H9 (cell line): Measurements from ENCODE around the gene ERICH4. TPM values are rescaled to one million over a fixed set of nuclear protein-coding genes. Genes with fewer than 3 reads are reported as not detected.

Source experiments
- DNase-seq: peaks from one replicate; pipeline ENCODE4 v3.0.0-alpha.2; 2017
- H2AFZ ChIP-seq: one replicate; pipeline ENCODE4 v1.6.1; 2013; ENCODE audit warnings: mild to moderate bottlenecking, low read length, control low read depth, moderate library complexity
- H2AK5ac ChIP-seq: 2 replicates; pipeline ENCODE4 v1.6.1; 2013; ENCODE audit warnings: low read length, control low read depth, mixed read lengths; ENCODE audit not compliant: insufficient read length
- H2BK120ac ChIP-seq: one replicate; pipeline ENCODE4 v1.6.1; 2013; ENCODE audit warnings: low read depth, mild to moderate bottlenecking, low read length, control low read depth, inconsistent platforms; ENCODE audit not compliant: poor library complexity, severe bottlenecking
- H2BK12ac ChIP-seq: 2 replicates; pipeline ENCODE4 v1.6.1; 2013; ENCODE audit warnings: low read length, control low read depth, mixed read lengths, low read depth; ENCODE audit not compliant: insufficient read length
- H2BK15ac ChIP-seq: 2 replicates; pipeline ENCODE4 v1.6.1; 2013; ENCODE audit warnings: low read depth, low read length, control low read depth
- H2BK20ac ChIP-seq: one replicate; pipeline ENCODE4 v1.6.1; 2013; ENCODE audit warnings: low read depth, mild to moderate bottlenecking, low read length, control low read depth, inconsistent platforms; ENCODE audit not compliant: poor library complexity, severe bottlenecking
- H2BK5ac ChIP-seq: 2 replicates; pipeline ENCODE4 v1.6.1; 2013; ENCODE audit warnings: low read length, control low read depth, mixed read lengths; ENCODE audit not compliant: insufficient read length
- H3K14ac ChIP-seq: 2 replicates; pipeline ENCODE4 v1.6.1; 2013; ENCODE audit warnings: low read length, control low read depth; ENCODE audit not compliant: insufficient read depth
- H3K18ac ChIP-seq: 2 replicates; pipeline ENCODE4 v1.6.1; 2013; ENCODE audit warnings: low read depth, mild to moderate bottlenecking, mixed read lengths, low read length, control low read depth; ENCODE audit not compliant: insufficient read length
- H3K23ac ChIP-seq: 2 replicates; pipeline ENCODE4 v1.6.1; 2013; ENCODE audit warnings: low read length, control low read depth, mixed read lengths, low read depth; ENCODE audit not compliant: insufficient read length
- H3K23me2 ChIP-seq: 2 replicates; pipeline ENCODE4 v1.6.1; 2013; ENCODE audit warnings: low read depth, mild to moderate bottlenecking, mixed read lengths, low read length, control low read depth; ENCODE audit not compliant: insufficient read length, poor library complexity, severe bottlenecking
- H3K27ac ChIP-seq: 2 replicates; pipeline ENCODE4 v1.5.1; 2013; ENCODE audit warnings: low read length, control low read depth, mixed read lengths, low read depth; ENCODE audit not compliant: insufficient read length
- H3K27me3 ChIP-seq: 2 replicates; pipeline ENCODE4 v1.6.1; 2013; ENCODE audit warnings: low read length, control low read depth, inconsistent platforms; ENCODE audit not compliant: insufficient read depth
- H3K4ac ChIP-seq: 2 replicates; pipeline ENCODE4 v1.6.1; 2013; ENCODE audit warnings: low read depth, mild to moderate bottlenecking, control low read depth, inconsistent platforms, low read length, moderate library complexity
- H3K4me1 ChIP-seq: 2 replicates; pipeline ENCODE4 v1.6.1; 2013; ENCODE audit warnings: low read length, control low read depth, inconsistent platforms; ENCODE audit not compliant: insufficient read depth
- H3K4me2 ChIP-seq: 2 replicates; pipeline ENCODE4 v1.6.1; 2013; ENCODE audit warnings: low read length, control low read depth, mixed read lengths; ENCODE audit not compliant: insufficient read length, insufficient read depth
- H3K56ac ChIP-seq: 2 replicates; pipeline ENCODE4 v1.6.1; 2013; ENCODE audit warnings: low read depth, mild to moderate bottlenecking, mixed read lengths, low read length, control low read depth; ENCODE audit not compliant: insufficient read length
- H3K79me1 ChIP-seq: 2 replicates; pipeline ENCODE4 v1.6.1; 2013; ENCODE audit warnings: low read depth, mild to moderate bottlenecking, moderate library complexity, low read length, control low read depth, inconsistent platforms; ENCODE audit not compliant: insufficient read depth, poor library complexity, severe bottlenecking
- H3K79me2 ChIP-seq: 2 replicates; pipeline ENCODE4 v1.6.1; 2013; ENCODE audit warnings: low read length, control low read depth, inconsistent platforms; ENCODE audit not compliant: insufficient read depth
- H3K9ac ChIP-seq: 2 replicates; pipeline ENCODE4 v1.6.1; 2013; ENCODE audit warnings: low read length, control low read depth, mixed read lengths; ENCODE audit not compliant: insufficient read length; ENCODE audit errors: extremely low read depth
- H3K9me3 ChIP-seq: one replicate; pipeline ENCODE4 v1.6.1; 2013; ENCODE audit warnings: low read depth, low read length, inconsistent platforms; ENCODE audit not compliant: control insufficient read depth
- H3T11ph ChIP-seq: one replicate; pipeline ENCODE4 v1.6.1; 2013; ENCODE audit warnings: mild to moderate bottlenecking, low read length, control low read depth, inconsistent platforms
- H4K20me1 ChIP-seq: one replicate; pipeline ENCODE4 v1.6.1; 2013; ENCODE audit not compliant: control insufficient read depth, insufficient read length, insufficient read depth
- H4K5ac ChIP-seq: 2 replicates; pipeline ENCODE4 v1.6.1; 2013; ENCODE audit warnings: low read depth, mild to moderate bottlenecking, mixed read lengths, low read length, control low read depth; ENCODE audit not compliant: insufficient read length
- H4K8ac ChIP-seq: replicated peaks from 2 replicates; pipeline ENCODE4 v1.6.1; 2013; ENCODE audit warnings: low read length, control low read depth, mixed read lengths, low read depth; ENCODE audit not compliant: insufficient read length
- H4K91ac ChIP-seq: 2 replicates; pipeline ENCODE4 v1.6.1; 2013; ENCODE audit warnings: low read depth, mild to moderate bottlenecking, moderate library complexity, mixed read lengths, low read length, control low read depth; ENCODE audit not compliant: insufficient read length
- H3K27ac Mint-ChIP-seq, 3 experiments: 2 replicates in 2 of 3; 3 replicates in 1 of 3; pipeline ENCODE4 v1.8.0; 2020 to 2021; ENCODE audit warnings: mixed read lengths in 3 of 3, mild to moderate bottlenecking in 1 of 3, moderate library complexity in 1 of 3
- H3K27me3 Mint-ChIP-seq: 2 replicates; pipeline ENCODE4 v1.8.0; 2021; ENCODE audit warnings: low read depth, mild to moderate bottlenecking, moderate library complexity, mixed read lengths
- H3K36me3 Mint-ChIP-seq, 3 experiments: 2 replicates in 2 of 3; 3 replicates in 1 of 3; pipeline ENCODE4 v1.8.0; 2020 to 2021; ENCODE audit warnings: low read depth in 3 of 3, mixed read lengths in 3 of 3; ENCODE audit not compliant: insufficient read depth in 1 of 3
- H3K4me1 Mint-ChIP-seq, 2 experiments: 2 replicates each; pipeline ENCODE4 v1.8.0; 2020; ENCODE audit warnings: mixed read lengths in 2 of 2
- H3K4me3 Mint-ChIP-seq, 2 experiments: 2 replicates in 1 of 2; 3 replicates in 1 of 2; pipeline ENCODE4 v1.8.0; 2020 to 2021; ENCODE audit warnings: mild to moderate bottlenecking in 2 of 2, mixed read lengths in 2 of 2, moderate library complexity in 1 of 2
- H3K9me3 Mint-ChIP-seq, 2 experiments: 2 replicates in 1 of 2; 3 replicates in 1 of 2; pipeline ENCODE4 v1.8.0; 2020; ENCODE audit warnings: mild to moderate bottlenecking in 2 of 2, mixed read lengths in 2 of 2, moderate library complexity in 1 of 2
- WGBS: extraction: QIAGEN DNeasy Blood & Tissue Kit; methylation state at CpG from one replicate; pipeline ENCODE4 v1.1.7; 2013; ENCODE audit warnings: missing lambda C conversion rate, low lambda C conversion rate, mixed read lengths; ENCODE audit not compliant: insufficient read length; ENCODE audit errors: extremely low coverage; 5-methylcytosine and 5-hydroxymethylcytosine counted together
- total RNA-seq: library from RNA; stranded (reverse); gene quantifications from 2 replicates; pipeline ENCODE4 v1.2.1, GENCODE V29; 2021
- TF ChIP-seq, protein P1 (sequence below): fragments of 200-600 bp; sonication (generic); conservative IDR thresholded peaks from 3 replicates; pipeline ENCODE4 v1.8.0; 2021; ENCODE audit warnings: antibody characterized with exemption, mild to moderate bottlenecking

ERICH4 gene
- total RNA-seq, 1 experiment from 2014 or later, result not detected

DNA sequence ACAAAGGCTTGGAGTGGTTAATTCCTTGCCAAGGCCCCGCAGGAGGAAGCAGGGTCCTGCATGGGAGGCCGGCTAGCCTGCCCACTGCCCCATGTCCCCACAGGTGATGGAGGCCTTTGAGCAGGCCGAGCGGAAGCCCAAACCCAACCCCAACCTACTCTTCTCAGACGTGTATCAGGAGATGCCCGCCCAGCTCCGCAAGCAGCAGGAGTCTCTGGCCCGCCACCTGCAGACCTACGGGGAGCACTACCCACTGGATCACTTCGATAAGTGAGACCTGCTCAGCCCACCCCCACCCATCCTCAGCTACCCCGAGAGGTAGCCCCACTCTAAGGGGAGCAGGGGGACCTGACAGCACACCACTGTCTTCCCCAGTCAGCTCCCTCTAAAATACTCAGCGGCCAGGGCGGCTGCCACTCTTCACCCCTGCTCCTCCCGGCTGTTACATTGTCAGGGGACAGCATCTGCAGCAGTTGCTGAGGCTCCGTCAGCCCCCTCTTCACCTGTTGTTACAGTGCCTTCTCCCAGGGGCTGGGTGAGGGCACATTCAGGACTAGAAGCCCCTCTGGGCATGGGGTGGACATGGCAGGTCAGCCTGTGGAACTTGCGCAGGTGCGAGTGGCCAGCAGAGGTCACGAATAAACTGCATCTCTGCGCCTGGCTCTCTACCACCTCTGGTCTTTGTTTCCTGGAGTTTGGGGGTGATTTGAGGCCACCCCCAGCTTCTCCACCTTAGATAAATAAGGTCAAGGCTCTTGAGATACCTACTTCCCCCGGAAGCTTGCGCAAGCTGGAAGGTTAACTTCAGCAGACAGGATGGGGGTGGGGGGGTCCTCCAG lies 18.4 kb upstream of the ERICH4 start:
- H3K36me3 Mint-ChIP-seq, result peaks cover 6 to 37% (median 31%) of the 10 kb centered on the region in 3 experiments; a peak in 6 of 7 replicates
- no peak overlapping the region for H2AFZ ChIP-seq
- no peaks in the 10 kb centered on the region for H3K79me2 ChIP-seq
- no peak overlapping the region for H3K4ac ChIP-seq
- H2BK20ac ChIP-seq, result no peak overlapping the region
- H3K4me1 Mint-ChIP-seq, result peaks cover 14 to 29% of the 10 kb centered on the region in 2 experiments
- H3K23ac ChIP-seq, result no peak overlapping the region
- H3K79me1 ChIP-seq, result no peaks in the 10 kb centered on the region
- no peaks in the 10 kb centered on the region for H3K9me3 ChIP-seq
- no peak overlapping the region for H3K27ac ChIP-seq
- no CpG with 5 or more reads among the region's 21 CpGs for WGBS
- no peak overlapping the region for H3K4me3 Mint-ChIP-seq
- H3K9me3 Mint-ChIP-seq, result no peaks in the 10 kb centered on the region
- H2BK15ac ChIP-seq, result no peak overlapping the region
- H3K27me3 ChIP-seq, result no peaks in the 10 kb centered on the region
- H3T11ph ChIP-seq, result no peak overlapping the region
- no peak for DNase-seq
- peaks cover 2% of the 10 kb centered on the region for H4K20me1 ChIP-seq
- H3K23me2 ChIP-seq, result peaks cover 11% of the 10 kb centered on the region
- no peak overlapping the region for H2AK5ac ChIP-seq
- no peak overlapping the region for H4K5ac ChIP-seq
- no peak overlapping the region for H3K4me2 ChIP-seq
- H2BK12ac ChIP-seq, result no peak overlapping the region
- H3K27me3 Mint-ChIP-seq, result no peaks in the 10 kb centered on the region; the same call in none of the 2 replicates
- H2BK120ac ChIP-seq, result no peak overlapping the region
- no peak overlapping the region for H4K91ac ChIP-seq
- H3K9ac ChIP-seq, result no peak overlapping the region
- no peak overlapping the region; a peak in 1 of 7 replicates for H3K27ac Mint-ChIP-seq
- no peak overlapping the region for H2BK5ac ChIP-seq
- H3K56ac ChIP-seq, result no peak overlapping the region
- TF ChIP-seq, protein P1, sequence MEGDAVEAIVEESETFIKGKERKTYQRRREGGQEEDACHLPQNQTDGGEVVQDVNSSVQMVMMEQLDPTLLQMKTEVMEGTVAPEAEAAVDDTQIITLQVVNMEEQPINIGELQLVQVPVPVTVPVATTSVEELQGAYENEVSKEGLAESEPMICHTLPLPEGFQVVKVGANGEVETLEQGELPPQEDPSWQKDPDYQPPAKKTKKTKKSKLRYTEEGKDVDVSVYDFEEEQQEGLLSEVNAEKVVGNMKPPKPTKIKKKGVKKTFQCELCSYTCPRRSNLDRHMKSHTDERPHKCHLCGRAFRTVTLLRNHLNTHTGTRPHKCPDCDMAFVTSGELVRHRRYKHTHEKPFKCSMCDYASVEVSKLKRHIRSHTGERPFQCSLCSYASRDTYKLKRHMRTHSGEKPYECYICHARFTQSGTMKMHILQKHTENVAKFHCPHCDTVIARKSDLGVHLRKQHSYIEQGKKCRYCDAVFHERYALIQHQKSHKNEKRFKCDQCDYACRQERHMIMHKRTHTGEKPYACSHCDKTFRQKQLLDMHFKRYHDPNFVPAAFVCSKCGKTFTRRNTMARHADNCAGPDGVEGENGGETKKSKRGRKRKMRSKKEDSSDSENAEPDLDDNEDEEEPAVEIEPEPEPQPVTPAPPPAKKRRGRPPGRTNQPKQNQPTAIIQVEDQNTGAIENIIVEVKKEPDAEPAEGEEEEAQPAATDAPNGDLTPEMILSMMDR, result no peak
- no peak overlapping the region for H4K8ac ChIP-seq
- no peak overlapping the region for H3K14ac ChIP-seq
- H3K18ac ChIP-seq, result no peak overlapping the region
- no peaks in the 10 kb centered on the region for H3K4me1 ChIP-seq
